ENCODE measurements around the gene L3HYPDH. TPM values are rescaled to one million over a fixed set of nuclear protein-coding genes. Genes with fewer than 3 reads are reported as not detected.

Gene L3HYPDH
- polyA plus RNA-seq (ENCODE audit: insufficient read length in 10 of 10): 10 to 100 TPM; 17.2 to 33.3 (median 22.8) TPM
- long read RNA-seq, donor 1, partial matches to known transcripts: 0 of 6 reads
- long read RNA-seq, donor 1, other reads (novel, unspliced or antisense): 0 of 6 reads
- long read RNA-seq, donor 2, partial matches to known transcripts: 0 of 3 reads
- long read RNA-seq, donor 2, other reads (novel, unspliced or antisense): 0 of 3 reads
- long read RNA-seq, donor 3: 0 reads
- long read RNA-seq, donor 4, partial matches to known transcripts: 0 of 2 reads
- long read RNA-seq, donor 4, other reads (novel, unspliced or antisense): 0 of 2 reads
- long read RNA-seq, donor 5, partial matches to known transcripts: 0 of 3 reads
- long read RNA-seq, donor 5, other reads (novel, unspliced or antisense): 0 of 3 reads
- long read RNA-seq, donor 6, partial matches to known transcripts: 0 of 4 reads
- long read RNA-seq, donor 6, other reads (novel, unspliced or antisense): 0 of 4 reads
- long read RNA-seq, donor 7, transcript L3HYPDH-201 (5 exons, 1,527 nt): major isoform, 7 of 8 reads
- long read RNA-seq, donor 7, partial matches to known transcripts: 0 of 8 reads
- long read RNA-seq, donor 7, other reads (novel, unspliced or antisense): 0 of 8 reads
- long read RNA-seq, donor 8, partial matches to known transcripts: 0 of 1 reads
- long read RNA-seq, donor 8, other reads (novel, unspliced or antisense): 0 of 1 reads
- long read RNA-seq, donor 9: 0 reads

DNA sequence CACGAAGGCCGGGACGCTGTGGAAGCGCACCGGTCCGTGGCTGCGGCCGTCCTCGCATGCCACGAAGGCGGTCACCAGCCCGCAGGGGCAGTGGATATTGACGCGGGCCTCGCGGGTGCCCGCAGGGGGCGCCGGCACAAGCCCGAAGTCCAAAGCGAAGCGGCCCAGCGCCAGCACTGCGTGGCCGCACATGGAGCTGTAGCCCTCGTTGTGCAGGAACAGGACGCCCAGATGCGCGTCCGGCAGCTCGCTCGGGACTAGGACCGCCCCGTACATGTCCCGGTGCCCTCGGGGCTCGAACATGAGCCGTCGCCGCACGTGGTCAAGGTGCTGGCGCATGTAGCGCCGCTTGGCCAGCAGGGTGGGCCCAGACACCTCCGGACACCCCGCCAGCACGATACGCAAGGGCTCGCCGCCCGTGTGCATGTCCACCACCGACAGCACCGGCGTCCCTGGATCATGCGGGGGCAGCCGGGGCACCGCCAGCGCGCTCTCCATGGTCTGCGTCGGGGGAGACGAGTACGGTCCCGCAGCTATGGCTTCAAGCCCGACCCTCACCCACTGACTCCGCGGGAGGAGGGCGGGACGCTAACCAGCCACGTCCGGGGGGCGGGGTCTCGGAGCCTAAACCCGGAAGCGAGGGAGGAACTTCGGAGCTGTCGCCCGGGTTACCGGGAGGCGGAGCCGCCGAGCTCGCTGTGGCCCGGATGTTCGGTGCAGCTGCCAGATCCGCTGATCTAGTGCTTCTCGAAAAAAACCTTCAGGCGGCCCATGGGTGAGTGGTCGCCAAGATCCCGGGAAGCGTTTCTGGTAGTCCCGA is at the start of gene L3HYPDH, which contains the start of gene JKAMP:
TSS of gene L3HYPDH (minus strand) at position 590 of the 820 bp plus-strand sequence. CDS start at position 498, 92 bp downstream.
TSS of gene JKAMP (plus strand) at position 699 of the 820 bp plus-strand sequence. CDS start at position 772, 73 bp downstream.
- DNase-seq: peak; percentile 96 to 99 (median 97)

DNA sequence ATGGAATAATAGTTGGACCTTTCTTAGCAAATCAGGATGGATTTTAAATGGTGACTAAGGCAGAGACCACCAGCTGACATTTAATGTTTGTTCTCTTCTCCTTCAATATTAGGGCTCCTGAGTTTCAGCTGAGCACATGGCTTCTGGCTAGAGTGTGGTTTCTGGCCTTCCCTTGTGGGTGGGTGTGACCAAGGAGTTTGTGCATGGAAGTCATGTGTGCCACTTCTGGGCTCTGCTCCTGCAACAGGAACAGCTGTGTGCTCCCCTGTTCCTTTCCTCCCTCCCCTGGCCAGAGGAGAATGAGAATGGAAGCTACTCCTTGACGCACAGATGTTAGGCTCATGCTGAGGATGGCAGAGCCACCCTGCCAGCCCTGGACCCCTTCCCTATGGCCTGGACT is 48.2 kb upstream of the L3HYPDH start:
- no peak for DNase-seq

DNA sequence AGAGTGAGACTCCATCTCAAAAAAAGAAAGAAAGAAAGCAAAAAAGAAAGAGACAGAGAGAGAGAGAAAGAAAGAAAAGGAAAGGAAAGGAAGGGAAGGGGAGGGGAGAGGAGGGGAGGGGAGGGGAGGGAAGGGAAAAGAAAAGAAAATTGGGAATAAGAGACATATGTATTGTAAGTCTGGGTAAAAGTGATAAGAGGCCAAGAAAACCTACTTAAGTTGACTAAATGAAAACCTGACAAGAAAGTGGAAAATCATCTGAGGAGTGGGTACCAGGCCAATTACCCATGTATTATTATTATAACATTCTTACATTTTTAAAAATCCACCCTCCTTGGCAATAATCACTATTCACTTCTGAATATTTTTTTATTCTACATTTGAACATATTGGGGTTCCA is 46.1 kb upstream of the L3HYPDH start:
- no peak for DNase-seq

DNA sequence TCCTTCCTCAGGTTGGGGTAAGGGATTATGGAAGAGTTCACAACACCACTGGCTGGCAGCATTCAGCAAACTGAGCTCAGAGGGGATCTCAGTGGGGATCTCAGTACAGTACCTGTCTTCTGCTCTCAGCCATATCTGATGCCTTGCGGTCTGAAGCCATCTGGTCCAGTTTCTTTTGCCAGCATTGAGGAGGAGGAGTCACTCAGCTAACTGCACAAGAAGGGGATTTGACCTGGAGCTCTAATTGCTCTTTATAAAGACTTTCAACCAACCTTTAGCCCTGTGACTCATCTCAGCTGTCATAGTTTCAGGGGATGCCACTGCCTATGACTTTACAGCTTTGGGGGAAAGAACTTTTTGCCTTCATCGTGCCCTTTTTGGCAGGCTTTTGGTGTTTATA is 45.0 kb upstream of the L3HYPDH start:
- no peak for DNase-seq

DNA sequence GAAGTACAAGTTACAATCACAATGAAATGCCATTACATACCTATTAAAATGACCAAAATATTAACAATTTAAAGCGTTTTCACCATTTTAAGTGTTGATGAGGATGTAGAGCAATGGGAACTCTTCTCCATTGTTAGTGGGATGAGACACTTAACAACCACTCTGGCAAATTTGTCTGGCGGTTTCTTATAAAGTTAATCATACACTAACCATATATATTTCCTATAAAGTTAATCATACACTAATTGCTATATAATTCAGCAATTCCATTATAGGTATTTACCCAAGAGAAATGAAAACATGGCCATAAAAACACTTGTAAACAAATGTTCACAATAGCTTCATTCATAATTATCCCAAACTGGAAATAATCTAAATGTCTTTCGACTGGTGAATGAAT is 36.0 kb upstream of the L3HYPDH start:
- DNase-seq: no peak

DNA sequence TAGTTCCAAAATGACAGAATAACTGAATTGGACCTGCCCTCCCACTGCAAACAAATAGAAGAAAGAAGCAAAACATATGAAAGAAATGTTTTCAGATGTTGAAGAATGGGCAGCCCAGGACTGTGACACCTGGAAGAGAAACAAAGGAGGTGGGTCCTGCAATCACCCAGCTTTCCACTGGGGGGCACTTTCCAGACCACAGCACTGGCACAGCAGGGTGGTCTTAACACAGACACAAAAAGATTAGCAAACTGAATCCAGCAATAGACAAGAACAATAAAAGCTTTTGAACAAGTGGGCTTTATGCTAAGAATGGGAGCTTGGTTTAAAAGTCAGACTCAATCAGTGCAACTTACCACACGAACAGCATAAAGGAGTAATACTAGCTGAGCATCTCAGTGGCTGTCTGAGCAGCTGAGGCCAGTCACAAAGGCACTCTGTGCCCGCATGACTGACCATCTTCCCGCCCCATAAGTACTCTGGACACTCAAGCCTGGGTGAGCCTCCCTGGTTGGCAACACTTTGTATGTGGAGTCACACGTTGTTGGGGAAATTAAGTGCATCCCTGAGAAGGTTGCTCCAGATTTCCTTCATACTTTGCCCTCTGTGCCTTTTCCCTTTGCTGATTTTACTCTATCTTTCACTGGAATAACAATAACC is 27.8 kb upstream of the L3HYPDH start:
- DNase-seq: no peak

DNA sequence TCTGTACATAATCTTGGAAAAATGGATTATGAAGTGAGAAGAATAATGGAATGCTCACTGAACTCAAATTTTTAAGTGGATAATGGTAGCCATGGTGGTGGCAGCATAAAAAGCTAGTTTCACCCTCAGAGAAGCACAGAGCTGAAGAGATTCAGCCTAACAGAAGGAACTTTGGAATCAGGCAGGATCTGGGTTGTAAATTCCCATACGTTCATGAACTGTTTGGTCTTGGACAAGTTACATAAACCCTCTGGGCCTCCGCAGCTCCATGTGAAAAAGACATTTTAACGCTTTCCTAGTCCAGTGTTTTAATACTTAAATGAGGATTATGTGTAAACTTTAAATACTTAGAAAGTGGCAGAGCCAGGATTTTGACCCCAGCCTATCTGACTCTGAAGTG is 26.8 kb upstream of the L3HYPDH start:
- DNase-seq: no peak

DNA sequence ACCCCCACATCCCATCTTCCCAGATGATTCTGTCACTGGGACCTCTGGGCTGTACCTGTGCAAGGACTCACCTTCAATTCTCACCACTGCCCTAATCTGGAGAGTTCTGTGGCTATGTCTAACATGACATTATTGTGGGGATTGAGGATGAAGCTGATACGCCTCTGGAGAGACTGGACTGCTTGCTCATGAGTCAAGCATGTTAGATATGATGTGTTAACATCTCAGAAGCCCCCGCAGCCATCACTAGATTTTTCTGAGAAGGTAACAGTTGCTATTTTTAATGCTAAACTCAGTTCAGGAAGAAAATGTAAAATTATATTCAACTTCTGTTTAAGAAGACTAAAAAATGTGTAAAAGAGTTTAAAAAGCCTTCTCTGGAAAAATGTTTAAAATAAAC is 25.8 kb upstream of the L3HYPDH start:
- no peak for DNase-seq

DNA sequence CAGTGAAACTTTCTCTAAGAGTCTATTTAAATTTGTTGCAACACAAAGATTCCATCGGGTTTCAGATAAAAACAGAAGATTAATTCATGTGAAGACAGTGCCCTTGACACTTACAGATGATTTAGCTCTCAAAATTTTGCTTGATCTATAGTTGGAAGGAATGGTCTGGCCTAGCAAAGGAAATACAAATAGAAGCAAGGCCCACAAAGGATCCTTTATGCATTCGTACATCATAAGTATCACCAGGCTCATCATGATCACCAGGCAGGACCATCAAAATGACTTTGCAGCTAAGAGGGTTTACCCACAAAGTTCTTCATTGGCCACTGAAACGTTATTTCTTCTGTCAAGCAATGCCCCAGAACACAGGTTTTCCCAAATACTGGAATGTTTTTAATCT is 24.9 kb upstream of the L3HYPDH start:
- no peak for DNase-seq

DNA sequence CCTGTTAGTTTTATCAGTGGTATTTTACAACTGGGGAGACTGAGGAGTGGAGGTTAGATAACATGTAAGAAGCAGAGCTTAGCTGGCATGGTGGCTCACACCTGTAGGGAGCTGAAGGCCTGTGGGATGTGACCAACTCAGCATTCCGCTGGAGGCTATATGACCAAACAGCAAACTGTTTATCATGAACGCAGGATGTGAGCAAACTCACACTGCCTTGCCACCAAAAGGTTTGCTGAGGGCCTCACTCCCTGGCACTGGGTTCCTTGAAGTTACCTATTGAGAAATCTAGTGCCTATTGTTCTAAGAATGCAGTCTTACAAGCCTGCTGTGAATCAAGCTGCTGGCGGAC is 23.5 kb upstream of the L3HYPDH start:
- no peak for DNase-seq

DNA sequence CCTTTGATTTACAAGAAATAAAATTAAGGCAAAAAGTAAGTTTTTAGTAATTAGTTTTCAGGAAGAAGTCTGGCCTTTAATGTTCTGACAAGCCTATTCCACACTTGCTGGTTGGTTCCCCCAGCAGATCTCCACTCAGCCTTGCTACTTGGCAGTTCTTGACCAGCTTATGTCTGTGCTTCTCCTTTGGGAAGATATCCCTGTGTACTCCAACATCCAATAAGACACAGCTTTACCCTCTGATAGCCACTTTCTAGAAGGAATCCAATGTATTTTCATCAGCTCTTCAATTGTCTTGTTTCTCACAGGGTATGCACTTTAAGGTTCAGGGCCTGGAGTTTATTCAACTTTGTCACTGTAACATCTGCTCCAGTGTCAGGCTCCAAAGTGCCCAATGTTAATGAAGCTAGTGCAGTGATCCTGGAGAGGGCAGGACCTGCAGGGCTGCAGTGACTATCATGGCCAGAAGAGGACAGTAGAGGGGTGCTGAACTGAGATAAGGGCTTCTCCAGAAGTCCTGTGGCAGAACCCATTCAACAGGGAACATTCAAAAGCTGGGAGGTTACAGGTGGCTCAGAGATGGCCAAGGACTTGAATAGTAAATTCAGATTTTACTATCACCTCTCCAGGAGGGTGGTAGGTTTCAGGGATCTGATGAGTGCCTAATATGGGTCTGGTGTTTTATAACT is 23.0 kb upstream of the L3HYPDH start:
- peak in 1 of 3 donors; percentile 43 for DNase-seq

DNA sequence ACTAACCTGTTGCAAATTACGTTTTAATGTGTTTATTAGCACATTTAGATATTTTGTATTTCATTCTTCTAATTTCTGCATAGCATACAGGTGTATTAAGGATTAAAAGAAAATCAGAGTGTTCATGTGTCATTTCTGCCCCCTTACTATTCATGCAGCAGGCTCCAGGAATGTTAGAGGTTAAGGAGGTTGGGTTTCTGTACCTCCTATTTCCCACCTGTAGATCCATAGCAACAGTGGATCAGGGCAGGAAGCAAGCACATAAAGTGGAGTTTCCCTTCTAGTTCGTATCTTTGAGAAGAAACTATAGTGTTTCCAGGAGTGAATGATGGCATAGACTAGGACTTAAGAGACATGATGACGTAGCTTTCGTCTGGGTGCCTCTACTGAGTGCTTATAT is 19.0 kb upstream of the L3HYPDH start:
- DNase-seq: no peak

DNA sequence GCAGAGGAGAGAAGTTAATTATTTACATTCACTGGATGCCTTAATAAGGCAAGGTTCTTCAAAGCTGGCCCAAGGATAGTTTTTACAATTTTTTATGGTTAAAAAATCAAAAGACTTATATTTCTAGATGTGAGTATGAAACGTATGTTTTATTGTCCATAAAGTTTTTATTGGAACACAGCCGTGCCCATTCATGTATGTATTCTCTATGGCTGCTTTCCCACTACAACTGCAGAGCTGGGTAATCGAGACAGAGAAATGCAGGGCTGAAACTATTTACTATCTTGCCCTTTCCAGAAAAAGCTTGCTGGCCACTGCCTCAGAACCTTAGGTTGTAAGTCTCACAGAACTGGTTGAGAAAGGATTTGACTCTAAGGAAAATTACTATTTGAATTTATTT is 16.5 kb upstream of the L3HYPDH start:
- no peak for DNase-seq

DNA sequence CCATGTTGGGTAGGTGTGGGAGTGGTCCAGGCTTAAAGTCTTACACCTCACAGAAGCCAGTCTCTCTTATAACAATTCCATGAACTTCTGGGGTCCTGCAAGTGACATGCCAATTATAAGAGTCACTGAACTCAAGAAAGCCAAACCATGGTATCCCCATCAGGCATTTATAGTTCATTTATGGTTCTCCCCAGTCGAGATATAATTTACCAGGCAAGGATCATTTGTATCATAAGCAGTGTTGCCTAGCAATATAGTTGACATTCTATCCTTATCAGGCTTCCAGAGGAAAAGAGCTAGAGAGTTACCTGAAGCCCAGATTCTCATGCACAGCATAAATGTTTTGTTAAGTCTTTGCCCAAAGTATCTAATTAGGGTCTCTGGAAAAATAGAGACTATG is 8.2 kb upstream of the L3HYPDH start:
- no peak for DNase-seq

DNA sequence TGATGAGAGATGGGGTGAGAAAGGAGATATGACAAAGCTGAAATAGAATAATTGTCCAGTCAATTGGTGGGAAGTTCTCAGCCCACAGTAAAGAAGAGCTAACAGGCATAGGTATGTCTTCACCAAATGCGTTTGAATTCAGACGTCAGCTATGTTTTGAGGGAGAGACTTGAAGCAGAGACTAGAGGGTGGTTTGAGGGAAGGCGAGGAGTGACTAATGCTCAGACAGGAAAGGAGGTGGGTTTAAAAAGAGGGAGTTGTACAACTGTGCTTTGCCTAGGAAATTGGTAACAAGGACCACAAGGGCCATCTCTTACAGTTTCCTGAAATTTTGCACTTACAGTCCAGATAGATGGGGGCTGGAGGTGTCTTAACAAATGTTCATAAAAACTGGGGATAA is 6.5 kb upstream of the L3HYPDH start:
- DNase-seq: no peak

DNA sequence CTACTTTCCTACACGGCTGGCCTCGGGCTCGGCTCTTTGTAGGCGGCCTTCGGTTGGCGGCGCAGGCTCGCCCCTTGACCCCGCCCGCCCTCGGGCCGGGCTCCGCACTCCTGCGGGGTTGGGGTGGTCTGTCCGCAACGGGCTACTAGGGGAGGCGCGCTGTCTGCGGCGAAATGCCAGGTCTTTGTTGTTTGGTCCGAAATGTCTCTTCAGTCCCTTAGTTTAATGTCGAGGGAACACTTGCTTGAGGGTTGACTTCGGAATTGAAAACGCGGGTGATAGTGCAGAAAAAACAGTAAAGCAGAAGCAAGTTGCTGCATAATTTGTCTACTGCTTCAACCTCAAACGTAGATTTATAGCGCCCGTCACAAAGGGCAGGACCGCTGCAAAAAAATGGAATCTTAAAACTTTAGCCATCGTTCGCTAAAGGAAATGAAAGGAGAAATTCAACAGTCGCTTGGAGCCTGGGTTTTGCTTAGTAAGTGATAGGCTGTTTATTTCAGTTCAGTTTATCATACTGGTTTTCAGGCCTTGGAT is 499 bp upstream of the L3HYPDH start:
- no peak for DNase-seq

DNA sequence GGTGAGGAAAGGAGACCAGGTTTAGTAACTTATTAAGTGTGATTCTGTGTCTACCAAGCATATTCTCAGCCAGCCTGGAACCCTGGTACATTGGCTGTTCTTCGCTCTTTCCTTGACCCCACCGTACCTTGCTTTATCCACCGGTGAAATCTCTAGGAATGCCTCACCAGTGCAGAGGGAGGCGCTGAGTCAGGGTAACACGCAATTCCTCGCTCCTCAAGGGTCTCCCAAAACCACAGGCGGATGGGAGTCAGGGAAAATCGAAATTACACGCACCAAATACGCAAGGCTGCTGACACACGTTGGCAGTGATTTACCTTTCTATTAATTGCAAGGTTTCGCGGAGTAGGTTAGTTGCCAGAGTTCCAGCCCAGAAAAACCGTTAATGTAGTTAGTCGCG is 845 bp downstream of the L3HYPDH start:
- DNase-seq: peak in 1 of 3 donors; percentile 67

DNA sequence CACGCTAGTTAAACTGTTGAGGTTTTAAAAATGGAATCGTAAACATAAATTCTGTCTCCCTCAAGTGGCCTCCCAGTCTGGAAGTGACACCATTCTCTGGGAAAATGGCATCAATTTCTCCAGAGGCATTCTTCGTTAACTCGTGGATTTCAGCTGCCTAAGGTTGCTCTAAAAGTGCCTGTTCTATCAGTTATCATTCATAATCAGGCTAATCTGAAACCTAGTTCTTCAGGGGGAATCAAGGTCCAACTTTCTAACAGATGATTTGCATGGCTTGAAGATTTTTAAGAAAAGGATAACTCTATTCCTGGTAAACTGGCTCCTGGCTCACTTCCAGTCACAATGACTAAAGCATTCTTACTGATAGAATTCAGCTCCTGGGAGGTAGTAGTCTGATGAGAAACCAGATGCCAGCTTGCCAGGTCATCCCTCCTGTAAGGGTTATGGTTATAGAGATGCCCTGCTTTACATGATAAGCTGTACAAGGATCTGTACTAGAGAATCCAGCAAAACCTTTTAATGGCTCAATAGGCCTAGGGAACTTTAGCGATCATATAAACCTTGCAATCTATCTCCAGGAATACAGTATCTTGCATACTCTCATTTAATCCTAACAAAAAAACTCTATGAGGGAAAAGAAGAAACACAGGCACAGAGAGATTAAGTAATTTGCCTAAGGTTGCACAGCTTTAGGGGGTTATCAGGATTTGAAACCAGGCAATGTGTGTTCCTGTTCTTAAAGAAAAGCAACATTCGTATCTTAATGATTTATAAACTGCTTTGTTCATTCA is 1.5 kb downstream of the L3HYPDH start:
- DNase-seq: peak in 2 of 3 donors; percentile 32 to 89

DNA sequence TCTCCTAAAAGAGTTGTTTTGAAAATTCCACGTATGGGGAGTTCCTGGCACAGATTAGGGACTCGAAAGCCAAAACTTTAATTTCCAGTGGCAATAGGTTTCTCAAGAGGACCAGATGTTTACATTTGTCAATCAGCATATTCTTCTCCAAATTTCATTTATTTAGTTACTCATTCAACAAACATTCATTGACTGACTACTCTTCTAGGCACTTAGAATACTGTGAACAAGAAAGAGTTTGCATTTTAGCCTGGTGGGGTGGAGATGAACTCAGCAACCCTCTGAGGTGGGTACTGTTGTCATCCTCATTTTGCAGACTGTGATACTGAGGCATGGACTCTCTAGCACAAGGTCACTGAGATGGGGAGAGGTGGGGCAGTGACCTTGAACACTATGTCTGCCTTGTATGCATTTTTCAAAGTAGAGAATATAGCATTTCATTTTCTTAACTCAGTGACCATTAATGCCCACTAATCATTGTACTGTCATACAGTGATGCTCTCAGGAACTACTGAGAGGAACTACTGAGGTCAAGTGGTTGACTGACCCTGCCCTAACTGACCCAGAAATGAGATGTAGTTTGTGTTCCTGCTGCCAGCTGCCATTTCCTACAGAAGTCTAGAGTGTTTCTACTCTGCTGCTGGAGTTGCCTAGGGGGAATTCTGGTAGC is 2.2 kb downstream of the L3HYPDH start:
- DNase-seq: peak in 2 of 3 donors; percentile 17 to 42
